Sigmoid colon (tissue), 4 donors: ENCODE measurements around the gene EPHA8.

Experiments used
- EP300 ChIP-seq, 4 donors: sonication (generic); formaldehyde crosslinking; IDR thresholded peaks; one replicate each; pipeline ENCODE4 v1.6.1; 2017; ENCODE audit warnings: antibody characterized with exemption in 4 of 4
- POLR2A ChIP-seq, 2 donors: fragments of 450-650 bp; IDR thresholded peaks; one replicate each; pipeline ENCODE4 v1.6.1; 2016; ENCODE audit warnings: antibody characterized with exemption in 2 of 2, mild to moderate bottlenecking in 2 of 2, moderate library complexity in 2 of 2
- POLR2AphosphoS5 ChIP-seq, 4 donors: sonication (generic); formaldehyde crosslinking; IDR thresholded peaks; one replicate each; pipeline ENCODE4 v1.6.1; 2017; ENCODE audit warnings: antibody characterized with exemption in 4 of 4
- TF ChIP-seq, protein P1 (sequence below), 4 experiments: fragments of 450-650 bp in 3 of 4; fragments of 200-600 bp in 1 of 4; IDR thresholded peaks; one replicate each; pipeline ENCODE4 v1.5.1; 2016 to 2019; ENCODE audit warnings: antibody characterized with exemption in 4 of 4, mild to moderate bottlenecking in 3 of 4, moderate library complexity in 2 of 4

GRCh38 chr1:22555371-22555656 lies 8.0 kb upstream of the EPHA8 start:
- TF ChIP-seq, protein P1, sequence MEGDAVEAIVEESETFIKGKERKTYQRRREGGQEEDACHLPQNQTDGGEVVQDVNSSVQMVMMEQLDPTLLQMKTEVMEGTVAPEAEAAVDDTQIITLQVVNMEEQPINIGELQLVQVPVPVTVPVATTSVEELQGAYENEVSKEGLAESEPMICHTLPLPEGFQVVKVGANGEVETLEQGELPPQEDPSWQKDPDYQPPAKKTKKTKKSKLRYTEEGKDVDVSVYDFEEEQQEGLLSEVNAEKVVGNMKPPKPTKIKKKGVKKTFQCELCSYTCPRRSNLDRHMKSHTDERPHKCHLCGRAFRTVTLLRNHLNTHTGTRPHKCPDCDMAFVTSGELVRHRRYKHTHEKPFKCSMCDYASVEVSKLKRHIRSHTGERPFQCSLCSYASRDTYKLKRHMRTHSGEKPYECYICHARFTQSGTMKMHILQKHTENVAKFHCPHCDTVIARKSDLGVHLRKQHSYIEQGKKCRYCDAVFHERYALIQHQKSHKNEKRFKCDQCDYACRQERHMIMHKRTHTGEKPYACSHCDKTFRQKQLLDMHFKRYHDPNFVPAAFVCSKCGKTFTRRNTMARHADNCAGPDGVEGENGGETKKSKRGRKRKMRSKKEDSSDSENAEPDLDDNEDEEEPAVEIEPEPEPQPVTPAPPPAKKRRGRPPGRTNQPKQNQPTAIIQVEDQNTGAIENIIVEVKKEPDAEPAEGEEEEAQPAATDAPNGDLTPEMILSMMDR (IDR thresholded peaks at IDR 0.05), result no peak
- TF ChIP-seq POLR2A (IDR thresholded peaks at IDR 0.05) (no peak), POLR2AphosphoS5 (IDR thresholded peaks at IDR 0.05) (no peak), EP300 (IDR thresholded peaks at IDR 0.05) (no peak)
